Vagina (tissue), 2 donors: Measurements from ENCODE around the gene CSGALNACT2.

Source experiments
- POLR2A ChIP-seq, 2 donors: fragments of 450-650 bp; IDR thresholded peaks; one replicate each; pipeline ENCODE4 v1.6.1; 2017; ENCODE audit warnings: antibody characterized with exemption in 2 of 2, mild to moderate bottlenecking in 2 of 2, moderate library complexity in 2 of 2
- TF ChIP-seq, protein P1 (sequence below), 3 experiments: fragments of 450-650 bp in 2 of 3; fragments of 200-600 bp in 1 of 3; sonication (generic) in 1 of 3; IDR thresholded peaks; one replicate each; pipeline ENCODE4 v1.5.1; 2017 to 2019; ENCODE audit warnings: antibody characterized with exemption in 3 of 3, mild to moderate bottlenecking in 2 of 3, moderate library complexity in 2 of 3

DNA sequence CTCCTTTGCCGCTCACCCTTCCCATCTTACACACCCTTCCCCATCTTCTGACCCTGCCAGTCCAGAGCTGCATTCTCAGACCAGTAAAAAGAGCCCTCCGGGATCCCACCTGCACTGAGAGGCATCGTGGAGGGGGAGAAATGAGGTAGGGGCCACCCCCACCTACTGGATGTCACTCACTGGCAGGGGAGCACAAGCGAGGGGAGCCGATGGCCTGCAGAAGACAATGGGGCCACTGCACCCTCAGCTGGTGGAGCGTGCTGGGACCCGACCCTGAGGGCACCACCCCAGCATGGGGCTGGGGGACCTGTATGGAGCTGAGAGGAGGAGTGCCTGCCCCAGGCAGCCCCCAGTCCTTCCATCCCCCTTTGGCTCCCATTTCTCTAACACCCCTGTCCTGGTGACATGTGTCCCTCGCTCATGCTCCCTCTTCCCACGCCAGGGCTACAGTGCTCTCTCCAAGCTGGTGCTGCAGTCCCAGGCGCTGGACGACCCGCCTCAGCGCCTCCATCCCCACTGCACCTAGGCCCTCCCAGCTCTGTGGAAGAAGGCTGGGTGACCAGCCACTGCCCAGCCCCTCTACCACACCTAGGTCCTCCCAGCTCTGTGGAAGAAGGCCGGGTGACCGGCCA, 78.8 kb downstream of the CSGALNACT2 start:
- TF ChIP-seq, protein P1, sequence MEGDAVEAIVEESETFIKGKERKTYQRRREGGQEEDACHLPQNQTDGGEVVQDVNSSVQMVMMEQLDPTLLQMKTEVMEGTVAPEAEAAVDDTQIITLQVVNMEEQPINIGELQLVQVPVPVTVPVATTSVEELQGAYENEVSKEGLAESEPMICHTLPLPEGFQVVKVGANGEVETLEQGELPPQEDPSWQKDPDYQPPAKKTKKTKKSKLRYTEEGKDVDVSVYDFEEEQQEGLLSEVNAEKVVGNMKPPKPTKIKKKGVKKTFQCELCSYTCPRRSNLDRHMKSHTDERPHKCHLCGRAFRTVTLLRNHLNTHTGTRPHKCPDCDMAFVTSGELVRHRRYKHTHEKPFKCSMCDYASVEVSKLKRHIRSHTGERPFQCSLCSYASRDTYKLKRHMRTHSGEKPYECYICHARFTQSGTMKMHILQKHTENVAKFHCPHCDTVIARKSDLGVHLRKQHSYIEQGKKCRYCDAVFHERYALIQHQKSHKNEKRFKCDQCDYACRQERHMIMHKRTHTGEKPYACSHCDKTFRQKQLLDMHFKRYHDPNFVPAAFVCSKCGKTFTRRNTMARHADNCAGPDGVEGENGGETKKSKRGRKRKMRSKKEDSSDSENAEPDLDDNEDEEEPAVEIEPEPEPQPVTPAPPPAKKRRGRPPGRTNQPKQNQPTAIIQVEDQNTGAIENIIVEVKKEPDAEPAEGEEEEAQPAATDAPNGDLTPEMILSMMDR (IDR thresholded peaks at IDR 0.05): no peak
- no peak for TF ChIP-seq POLR2A (IDR thresholded peaks at IDR 0.05)
